Neural progenitor cell (in vitro differentiated cells): ENCODE measurements around the gene FAM174C.

Experiments
- EZH2phosphoT487 ChIP-seq: fragments of 200-600 bp; sonication (generic); IDR thresholded peaks from 2 replicates; pipeline ENCODE4 v1.6.1; 2017; ENCODE audit warnings: antibody characterized with exemption
- TF ChIP-seq, protein P1 (sequence below): fragments of 200-600 bp; sonication (generic); IDR thresholded peaks from 2 replicates; pipeline ENCODE4 v1.5.1; 2017; ENCODE audit warnings: antibody characterized with exemption, mild to moderate bottlenecking

- TF ChIP-seq, protein P1, sequence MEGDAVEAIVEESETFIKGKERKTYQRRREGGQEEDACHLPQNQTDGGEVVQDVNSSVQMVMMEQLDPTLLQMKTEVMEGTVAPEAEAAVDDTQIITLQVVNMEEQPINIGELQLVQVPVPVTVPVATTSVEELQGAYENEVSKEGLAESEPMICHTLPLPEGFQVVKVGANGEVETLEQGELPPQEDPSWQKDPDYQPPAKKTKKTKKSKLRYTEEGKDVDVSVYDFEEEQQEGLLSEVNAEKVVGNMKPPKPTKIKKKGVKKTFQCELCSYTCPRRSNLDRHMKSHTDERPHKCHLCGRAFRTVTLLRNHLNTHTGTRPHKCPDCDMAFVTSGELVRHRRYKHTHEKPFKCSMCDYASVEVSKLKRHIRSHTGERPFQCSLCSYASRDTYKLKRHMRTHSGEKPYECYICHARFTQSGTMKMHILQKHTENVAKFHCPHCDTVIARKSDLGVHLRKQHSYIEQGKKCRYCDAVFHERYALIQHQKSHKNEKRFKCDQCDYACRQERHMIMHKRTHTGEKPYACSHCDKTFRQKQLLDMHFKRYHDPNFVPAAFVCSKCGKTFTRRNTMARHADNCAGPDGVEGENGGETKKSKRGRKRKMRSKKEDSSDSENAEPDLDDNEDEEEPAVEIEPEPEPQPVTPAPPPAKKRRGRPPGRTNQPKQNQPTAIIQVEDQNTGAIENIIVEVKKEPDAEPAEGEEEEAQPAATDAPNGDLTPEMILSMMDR: no peak
- TF ChIP-seq EZH2phosphoT487: no peak
These were observed 18.5 kb upstream of the FAM174C start for GRCh38 chr19:1256646-1257474.
